ENCODE results near the gene DPCD. TPM values are rescaled to one million over a fixed set of nuclear protein-coding genes. Genes with fewer than 3 reads are reported as not detected.

The DPCD gene
- total and polyA plus RNA-seq, 2 donors (not counting 1 experiment from before 2014, with no cell fraction given), result 23.9 to 40.5 TPM

GRCh38 chr10:101617824-101618568, 29.9 kb downstream of the DPCD start:
- no peak for DNase-seq (ENCODE audit: low read depth in 2 of 2)
- no peak overlapping the region for H2AFZ ChIP-seq (ENCODE audit: low read length)

GRCh38 chr10:101618871-101619270, 30.8 kb downstream of the DPCD start:
- Histone ChIP-seq H3K27me3 (ENCODE audit: control insufficient read depth, insufficient read depth, low read length) (no peaks in the 10 kb centered on the region), H3K4me3 (replicated peaks in 1 of 4; ENCODE audit: control extremely low read depth in 1 of 4, insufficient read depth in 1 of 4, low read depth in 3 of 4, low read length in 4 of 4) (no peak overlapping the region), H4K20me1 (ENCODE audit: control insufficient read depth, extremely low read depth, insufficient read depth, low read length) (no peaks in the 10 kb centered on the region), H3K9ac (ENCODE audit: insufficient read depth, low read length) (no peak overlapping the region), H3K79me2 (ENCODE audit: control insufficient read depth, insufficient read depth, low read length) (no peaks in the 10 kb centered on the region), H3K36me3 (ENCODE audit: control insufficient read depth, insufficient read depth, low read length) (peaks cover 2% of the 10 kb centered on the region), H2AFZ (ENCODE audit: low read length) (no peak overlapping the region), H3K9me3 (ENCODE audit: control insufficient read depth, insufficient read depth, low read depth, low read length) (no peaks in the 10 kb centered on the region), H3K27ac (ENCODE audit: insufficient read depth, low read length) (no peak overlapping the region), H3K4me2 (ENCODE audit: extremely low read depth, insufficient read depth, low read length) (no peak overlapping the region), H3K4me1 (ENCODE audit: control insufficient read depth, extremely low read depth, insufficient read depth, low read length) (no peaks in the 10 kb centered on the region)
- DNase-seq (ENCODE audit: low read depth in 2 of 2), result no peak
- TF ChIP-seq EZH2 (IDR thresholded peaks at IDR 0.05; ENCODE audit: low read length, missing control alignments) (no peak), CTCF (conservative IDR thresholded peaks at IDR 0.05 in 1 of 2, IDR thresholded peaks at IDR 0.05 in 1 of 2; ENCODE audit: low read depth in 1 of 2, low read length in 2 of 2) (no peak)

More at GRCh38 chr10:101617824-101618568, 29.9 kb downstream of the DPCD start:
- Histone ChIP-seq H3K27me3 (ENCODE audit: control insufficient read depth, insufficient read depth, low read length) (no peaks in the 10 kb centered on the region), H3K9ac (ENCODE audit: insufficient read depth, low read length) (no peak overlapping the region), H3K9me3 (ENCODE audit: control insufficient read depth, insufficient read depth, low read depth, low read length) (no peaks in the 10 kb centered on the region), H3K4me3 (replicated peaks in 1 of 4; ENCODE audit: control extremely low read depth in 1 of 4, insufficient read depth in 1 of 4, low read depth in 3 of 4, low read length in 4 of 4) (no peak overlapping the region), H3K79me2 (ENCODE audit: control insufficient read depth, insufficient read depth, low read length) (no peaks in the 10 kb centered on the region), H3K36me3 (ENCODE audit: control insufficient read depth, insufficient read depth, low read length) (peaks cover 2% of the 10 kb centered on the region), H4K20me1 (ENCODE audit: control insufficient read depth, extremely low read depth, insufficient read depth, low read length) (no peaks in the 10 kb centered on the region), H3K4me1 (ENCODE audit: control insufficient read depth, extremely low read depth, insufficient read depth, low read length) (no peaks in the 10 kb centered on the region), H3K27ac (ENCODE audit: insufficient read depth, low read length) (no peak overlapping the region), H3K4me2 (ENCODE audit: extremely low read depth, insufficient read depth, low read length) (no peak overlapping the region)
- no peak for TF ChIP-seq EZH2 (IDR thresholded peaks at IDR 0.05; ENCODE audit: low read length, missing control alignments)
- TF ChIP-seq CTCF (conservative IDR thresholded peaks at IDR 0.05 in 1 of 2, IDR thresholded peaks at IDR 0.05 in 1 of 2; ENCODE audit: low read depth in 1 of 2, low read length in 2 of 2), result no peak

GRCh38 chr10:101619983-101620382, 31.9 kb downstream of the DPCD start:
- Histone ChIP-seq H3K79me2 (ENCODE audit: control insufficient read depth, insufficient read depth, low read length) (no peaks in the 10 kb centered on the region), H3K4me1 (ENCODE audit: control insufficient read depth, extremely low read depth, insufficient read depth, low read length) (no peaks in the 10 kb centered on the region), H2AFZ (ENCODE audit: low read length) (no peak overlapping the region), H4K20me1 (ENCODE audit: control insufficient read depth, extremely low read depth, insufficient read depth, low read length) (no peaks in the 10 kb centered on the region), H3K36me3 (ENCODE audit: control insufficient read depth, insufficient read depth, low read length) (peaks cover 2% of the 10 kb centered on the region), H3K9me3 (ENCODE audit: control insufficient read depth, insufficient read depth, low read depth, low read length) (no peaks in the 10 kb centered on the region), H3K4me2 (ENCODE audit: extremely low read depth, insufficient read depth, low read length) (no peak overlapping the region), H3K27me3 (ENCODE audit: control insufficient read depth, insufficient read depth, low read length) (no peaks in the 10 kb centered on the region), H3K4me3 (replicated peaks in 1 of 4; ENCODE audit: control extremely low read depth in 1 of 4, insufficient read depth in 1 of 4, low read depth in 3 of 4, low read length in 4 of 4) (no peak overlapping the region), H3K9ac (ENCODE audit: insufficient read depth, low read length) (no peak overlapping the region), H3K27ac (ENCODE audit: insufficient read depth, low read length) (no peak overlapping the region)
- no peak for DNase-seq (ENCODE audit: low read depth in 2 of 2)
- no peak for TF ChIP-seq CTCF (conservative IDR thresholded peaks at IDR 0.05 in 1 of 2, IDR thresholded peaks at IDR 0.05 in 1 of 2; ENCODE audit: low read depth in 1 of 2, low read length in 2 of 2)

Measured in fibroblast of lung (primary cell).